ENCODE data around the gene GARIN5B.

The GARIN5B gene

GRCh38 chr19:55389386-55390317 is 26.6 kb upstream of the GARIN5B start:
- DNase-seq (ENCODE audit: low spot score), result no peak

- no peak for DNase-seq (ENCODE audit: low spot score)
Observed at GRCh38 chr19:55387736-55388497, 24.9 kb upstream of the GARIN5B start.

GRCh38 chr19:55386493-55386971 is 23.5 kb upstream of the GARIN5B start:
- no peak for DNase-seq (ENCODE audit: low spot score)

- DNase-seq (ENCODE audit: low spot score), result peak; percentile 99
Observed at GRCh38 chr19:55385724-55386492, 22.8 kb upstream of the GARIN5B start, which contains the start of gene RPL28. TSS of gene RPL28 (plus strand) at chr19:55385932. CDS start at chr19:55386358, 426 bp downstream.

DNA sequence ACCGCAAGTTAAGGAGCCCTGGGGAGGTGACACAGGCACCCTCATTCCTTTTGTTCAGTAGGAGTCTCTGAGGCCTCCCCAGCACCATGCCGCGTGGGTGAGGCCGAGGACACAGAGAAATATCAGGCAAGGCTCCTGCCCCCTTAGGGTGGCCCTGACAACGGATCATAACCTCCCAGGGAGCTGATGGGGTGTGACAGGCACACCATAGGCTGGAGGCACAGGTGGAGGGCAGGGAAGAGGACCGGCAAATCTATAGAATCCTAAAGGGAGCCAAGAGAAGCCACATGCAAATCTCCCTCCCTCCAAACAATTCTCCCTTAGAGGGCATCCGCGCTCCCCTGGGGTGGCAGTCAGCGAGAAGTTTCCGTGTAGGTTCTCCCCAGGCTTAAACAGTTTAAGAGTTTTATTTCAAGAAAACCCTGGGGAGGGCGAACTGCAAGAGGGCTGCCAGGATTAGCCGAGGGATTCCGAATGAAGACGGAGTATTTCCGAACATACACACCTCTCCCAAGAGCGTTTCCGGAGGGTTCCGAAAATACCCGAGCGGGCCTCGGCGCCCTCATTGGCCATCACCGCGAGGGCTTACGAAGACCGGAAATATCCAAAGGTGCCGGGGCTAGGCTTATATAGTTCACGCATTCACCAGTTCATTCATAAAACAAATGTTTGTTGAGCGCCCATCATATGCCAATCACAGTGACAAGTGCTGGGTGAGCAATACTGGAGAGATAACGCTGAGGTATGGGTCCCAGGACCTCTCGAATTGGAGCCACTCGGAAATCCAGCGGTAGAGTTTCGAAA is 22.1 kb upstream of the GARIN5B start:
- peak; percentile 98 for DNase-seq (ENCODE audit: low spot score)

DNA sequence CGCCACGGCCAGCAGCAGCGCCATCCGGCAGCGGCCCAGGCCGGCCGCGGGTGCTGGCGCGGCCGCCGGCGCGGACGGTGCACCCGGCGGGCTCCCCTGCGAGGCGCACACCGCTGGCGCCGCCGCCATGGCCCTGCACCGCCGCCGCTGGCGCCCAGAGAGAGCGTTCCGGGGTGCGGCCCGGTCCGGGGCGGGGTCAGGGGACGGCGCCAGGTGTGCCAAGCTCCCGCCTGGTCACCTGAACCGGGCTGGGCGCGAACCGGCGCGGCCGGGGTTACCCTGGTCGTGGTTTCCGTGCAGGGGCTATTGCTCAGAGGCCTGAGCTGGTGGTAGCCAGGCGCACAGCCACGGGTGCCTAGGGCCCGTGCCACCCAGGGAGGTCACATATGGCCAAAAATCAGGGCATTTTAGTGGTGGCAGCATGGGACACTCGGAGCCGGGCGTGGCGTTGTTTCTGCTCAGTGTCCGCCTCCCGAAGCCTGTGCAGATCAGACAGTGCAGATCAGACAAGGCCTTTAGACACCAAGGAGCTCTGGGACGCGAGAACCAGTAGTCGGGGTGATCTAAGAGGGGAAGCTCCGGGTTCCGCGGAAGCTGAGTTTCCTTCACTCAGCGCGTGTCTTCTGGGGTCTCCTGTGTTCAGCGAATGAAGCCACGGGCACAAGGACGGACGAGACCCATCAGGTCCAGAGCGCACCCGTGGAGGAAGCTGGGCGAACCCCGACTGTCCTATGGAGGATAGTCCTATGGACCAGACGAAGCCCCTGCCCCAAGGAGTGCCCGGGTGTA is 21.3 kb upstream of the GARIN5B start, which contains the start of gene TMEM238:
Gene TMEM238 (minus strand): TSS at position 162 of the 789 bp plus-strand sequence. CDS start 33 bp downstream, at position 129.
- DNase-seq (ENCODE audit: low spot score), result no peak

DNA sequence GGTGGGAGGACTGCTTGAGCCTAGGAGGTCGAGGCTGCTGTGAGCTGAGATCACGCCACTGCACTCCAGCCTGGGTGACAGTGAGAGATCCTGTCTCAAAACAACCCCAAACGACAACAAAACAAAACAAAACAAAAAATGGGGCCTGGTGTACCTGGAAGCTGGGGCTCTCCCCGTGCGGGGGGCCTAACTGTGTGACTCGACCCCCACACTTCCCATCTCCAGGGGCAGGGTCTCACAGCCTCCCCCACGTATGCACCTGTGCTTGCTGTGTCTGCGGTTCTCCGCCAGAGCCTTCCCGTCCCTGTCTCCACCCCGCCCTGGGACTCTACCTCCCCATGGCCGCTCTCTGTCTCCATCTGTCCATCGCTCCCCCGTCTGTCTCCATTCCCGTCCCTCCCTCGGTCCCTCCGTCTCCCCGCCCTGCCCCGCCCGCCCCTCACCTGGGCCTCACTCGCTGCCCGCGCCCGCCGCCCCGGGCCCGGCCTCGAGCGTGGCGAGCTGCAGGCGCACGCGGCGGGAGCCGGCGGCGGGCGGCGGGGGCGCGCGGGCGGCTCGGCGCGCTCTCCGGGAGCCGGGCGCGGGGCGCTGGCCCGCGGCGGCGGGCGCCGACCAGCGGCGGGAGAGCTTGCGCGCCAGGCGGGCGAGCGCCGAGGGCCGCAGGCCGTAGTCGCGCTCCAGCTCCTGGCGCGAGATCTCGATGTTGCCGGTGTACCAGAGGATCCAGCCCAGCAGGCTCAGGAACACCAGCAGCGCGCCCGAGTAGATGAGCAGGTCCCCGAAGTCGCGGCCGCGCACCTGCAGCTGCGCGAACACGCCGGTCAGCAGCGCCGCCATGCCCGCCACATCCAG is 20.4 kb upstream of the GARIN5B start:
- peak; percentile 41 for DNase-seq (ENCODE audit: low spot score)

- no peak for DNase-seq (ENCODE audit: low spot score)
Observed at GRCh38 chr19:55382522-55383054, 19.5 kb upstream of the GARIN5B start.

DNA sequence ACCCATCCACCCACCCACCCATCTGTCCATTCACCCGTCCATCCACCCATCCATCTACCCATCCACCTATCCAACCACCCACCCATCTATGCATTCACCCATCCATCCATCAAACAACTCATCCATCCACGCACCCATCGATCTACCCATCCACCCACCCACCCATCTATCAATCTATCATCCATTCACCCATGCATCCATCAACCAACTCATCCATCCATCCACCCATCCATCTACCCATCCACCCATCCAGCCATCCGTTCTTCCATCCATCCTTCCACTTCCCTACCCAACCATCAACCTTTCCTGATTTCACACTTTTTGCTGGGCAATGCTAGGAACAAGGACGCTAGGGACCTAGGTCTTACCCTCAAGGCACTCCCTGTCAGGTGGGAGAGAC is 19.0 kb upstream of the GARIN5B start:
- no peak for DNase-seq (ENCODE audit: low spot score)

DNA sequence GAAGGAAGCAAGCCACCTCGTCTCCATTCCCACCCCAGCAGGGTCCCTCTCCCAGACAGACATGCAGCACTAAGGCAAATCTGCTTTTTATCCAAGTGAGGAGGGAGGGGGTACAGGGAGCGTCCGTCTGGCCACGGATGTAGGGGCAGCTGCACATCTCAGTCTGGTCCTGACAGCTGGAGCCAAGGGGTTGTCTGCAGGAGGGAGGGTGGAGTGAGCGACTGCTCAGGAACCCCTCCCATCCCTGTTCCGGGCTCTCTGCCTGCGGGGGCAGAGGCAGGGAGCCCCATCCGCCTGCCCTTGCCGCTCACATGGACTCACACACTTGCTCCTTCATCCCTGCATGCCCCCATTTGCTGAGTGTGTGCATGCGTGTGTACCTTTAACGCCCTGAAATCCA is 16.1 kb upstream of the GARIN5B start:
- no peak for DNase-seq (ENCODE audit: low spot score)

- no peak for DNase-seq (ENCODE audit: low spot score)
Observed at GRCh38 chr19:55377356-55378131, 14.5 kb upstream of the GARIN5B start.

GRCh38 chr19:55376241-55376933 is 13.3 kb upstream of the GARIN5B start, which contains the start of gene TMEM190:
TSS of gene TMEM190 (plus strand) at chr19:55376826. CDS start at chr19:55376854, 28 bp downstream.
- DNase-seq (ENCODE audit: low spot score), result no peak

DNA sequence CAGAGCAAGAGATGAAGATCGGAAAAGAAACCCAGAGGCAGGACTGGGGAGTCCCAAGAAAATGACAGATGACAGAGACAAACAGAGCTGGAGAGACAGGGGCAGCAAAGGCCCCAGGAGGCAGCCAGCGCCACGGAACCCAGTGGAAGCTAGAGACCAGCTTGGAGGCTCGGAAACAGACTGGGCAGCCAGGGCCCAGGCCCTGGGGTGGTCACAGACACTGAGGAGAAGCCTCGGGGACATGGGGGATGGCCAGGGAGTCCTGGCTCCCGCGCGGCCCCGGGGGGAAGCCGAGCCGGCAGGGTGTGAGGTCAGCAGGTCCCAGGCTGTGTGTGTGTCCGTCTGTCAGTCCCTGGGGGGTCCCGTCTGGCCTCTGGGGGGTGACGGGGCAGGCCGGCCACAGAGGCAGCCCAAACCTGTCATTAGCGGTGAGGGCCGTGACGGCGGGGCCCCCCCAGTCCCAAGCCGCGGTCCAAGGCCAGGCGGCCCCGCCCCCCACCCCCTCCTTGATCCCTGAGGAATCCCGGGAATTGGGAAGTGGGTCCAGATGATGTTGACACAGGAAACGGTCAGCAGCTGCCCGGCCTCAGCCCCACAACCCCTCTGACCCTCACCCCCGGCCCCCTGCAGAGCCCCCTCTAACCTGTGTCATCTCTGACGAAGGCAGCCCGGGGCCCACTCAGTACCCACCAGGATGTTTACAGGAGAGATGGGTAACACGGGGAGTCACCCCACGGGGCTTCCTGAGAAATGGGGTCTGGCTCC is 11.1 kb upstream of the GARIN5B start:
- no peak for DNase-seq (ENCODE audit: low spot score)

GRCh38 chr19:55373306-55373992 is 10.4 kb upstream of the GARIN5B start:
- DNase-seq (ENCODE audit: low spot score), result no peak

GRCh38 chr19:55372316-55373081 is 9.4 kb upstream of the GARIN5B start:
- DNase-seq (ENCODE audit: low spot score), result no peak

Data from CD4-positive, alpha-beta T cell treated with Interleukin-15 for 4 hours (primary cell).